Liver (tissue), 9 donors: ENCODE data around the gene KAZN. TPM values are rescaled to one million over a fixed set of nuclear protein-coding genes. Genes with fewer than 3 reads are reported as not detected.

Source experiments
- DNase-seq: peaks from one replicate; pipeline ENCODE4 v3.0.0-alpha.2; 2017; ENCODE audit warnings: low spot score
- H3K27ac ChIP-seq, 2 donors: one replicate each; pipeline ENCODE4 v1.7.0; 2013; ENCODE audit warnings: inconsistent platforms in 2 of 2, low read length in 2 of 2, control low read depth in 1 of 2, low read depth in 1 of 2, mild to moderate bottlenecking in 1 of 2
- H3K27me3 ChIP-seq, 4 donors: one replicate each; pipeline versions ENCODE4 v1.6.1 to v1.7.0; 2013; ENCODE audit warnings: low read length in 3 of 4, inconsistent platforms in 1 of 4, mild to moderate bottlenecking in 1 of 4, moderate library complexity in 1 of 4; ENCODE audit not compliant: control insufficient read depth in 4 of 4, insufficient read depth in 4 of 4
- H3K36me3 ChIP-seq, 4 donors: one replicate each; pipeline versions ENCODE4 v1.6.1 to v1.7.0; 2013; ENCODE audit warnings: low read length in 3 of 4, mild to moderate bottlenecking in 3 of 4, low read depth in 1 of 4, moderate library complexity in 1 of 4; ENCODE audit not compliant: control insufficient read depth in 4 of 4, insufficient read depth in 3 of 4
- H3K4me1 ChIP-seq, 4 donors: one replicate each; pipeline versions ENCODE4 v1.6.1 to v1.7.0; 2013; ENCODE audit warnings: low read length in 3 of 4, mild to moderate bottlenecking in 3 of 4, moderate library complexity in 1 of 4; ENCODE audit not compliant: control insufficient read depth in 4 of 4, insufficient read depth in 4 of 4
- H3K4me3 ChIP-seq, 3 donors: one replicate each; pipeline versions ENCODE4 v1.6.1 to v1.7.0; 2013; ENCODE audit warnings: low read length in 3 of 3, control low read depth in 1 of 3, low read depth in 1 of 3, mild to moderate bottlenecking in 1 of 3
- H3K9ac ChIP-seq, 2 donors: one replicate each; pipeline ENCODE4 v1.7.0; 2013; ENCODE audit warnings: low read length in 2 of 2, mild to moderate bottlenecking in 2 of 2, moderate library complexity in 2 of 2, control low read depth in 1 of 2, low read depth in 1 of 2
- H3K9me3 ChIP-seq, 4 donors: one replicate each; pipeline versions ENCODE4 v1.6.1 to v1.7.0; 2013; ENCODE audit warnings: low read length in 3 of 4; ENCODE audit not compliant: control insufficient read depth in 4 of 4
- EGR1 ChIP-seq, 2 donors: IDR thresholded peaks; 2 replicates each; pipeline ENCODE4 v1.6.1; 2016 to 2018; ENCODE audit warnings: antibody characterized with exemption in 2 of 2, low read depth in 2 of 2
- FOXA1 ChIP-seq: IDR thresholded peaks from 2 replicates; pipeline ENCODE4 v1.6.1; 2016; ENCODE audit warnings: antibody characterized with exemption
- FOXA2 ChIP-seq: IDR thresholded peaks from 2 replicates; pipeline ENCODE4 v1.6.1; 2016; ENCODE audit warnings: antibody characterized with exemption
- GABPA ChIP-seq, 2 donors: IDR thresholded peaks in 1 of 2; conservative IDR thresholded peaks in 1 of 2; 2 replicates each; pipeline ENCODE4 v1.6.1; 2016; ENCODE audit warnings: antibody characterized with exemption in 2 of 2, mild to moderate bottlenecking in 1 of 2, moderate library complexity in 1 of 2
- NR2F2 ChIP-seq: IDR thresholded peaks from 2 replicates; pipeline ENCODE4 v1.6.1; 2016; ENCODE audit warnings: antibody characterized with exemption
- RAD21 ChIP-seq, 2 donors: IDR thresholded peaks; 2 replicates each; pipeline ENCODE4 v1.6.1; 2016; ENCODE audit warnings: antibody characterized with exemption in 2 of 2, mild to moderate bottlenecking in 2 of 2
- RXRA ChIP-seq, 2 donors: IDR thresholded peaks; 2 replicates each; pipeline ENCODE4 v1.6.1; 2017 to 2018; ENCODE audit warnings: antibody characterized with exemption in 2 of 2, mild to moderate bottlenecking in 1 of 2
- SP1 ChIP-seq: IDR thresholded peaks from 2 replicates; pipeline ENCODE4 v1.6.1; 2018; ENCODE audit warnings: antibody characterized with exemption, mild to moderate bottlenecking
- TAF1 ChIP-seq: conservative IDR thresholded peaks from 2 replicates; pipeline ENCODE4 v1.6.1; 2016; ENCODE audit warnings: antibody characterized with exemption, mild to moderate bottlenecking
- WGBS: extraction: QIAGEN DNeasy Blood & Tissue Kit; methylation state at CpG from one replicate; pipeline ENCODE4 v1.1.7; 2013; 5-methylcytosine and 5-hydroxymethylcytosine counted together
- polyA plus RNA-seq, 2 donors: library from polyadenylated mRNA; stranded (reverse) in 1 of 2; unstranded in 1 of 2; fragments of 200-250 nt in 1 of 2; fragments of >200 nt in 1 of 2; fragmentation: Nextera tagmentation in 1 of 2; extraction: Ambion mirVana in 1 of 2; gene quantifications; one replicate each; pipeline versions ENCODE4 v1.2.1 to v1.2.3, GENCODE V29; 2013 to 2015
- total RNA-seq, 2 donors: library from RNA; depleted of rRNA; stranded (reverse); fragments of >200 nt; gene quantifications; one replicate each; pipeline ENCODE4 v1.2.3, GENCODE V29; 2014
- TF ChIP-seq, protein P1 (sequence below): fragments of 150-350 bp; IDR thresholded peaks from 2 replicates; pipeline ENCODE4 v1.5.1; 2017; ENCODE audit warnings: improper control_type of control experiment, low read depth, low read length; ENCODE audit not compliant: missing input control
- TF ChIP-seq, protein P2 (sequence below): IDR thresholded peaks from 2 replicates; pipeline ENCODE4 v1.6.1; 2016; ENCODE audit warnings: antibody characterized with exemption
- TF ChIP-seq, protein P3 (sequence below): IDR thresholded peaks from 2 replicates; pipeline ENCODE4 v1.6.1; 2016; ENCODE audit warnings: antibody characterized with exemption
- TF ChIP-seq, protein P4 (sequence below): IDR thresholded peaks from 2 replicates; pipeline ENCODE4 v1.6.1; 2016; ENCODE audit warnings: antibody characterized with exemption, mild to moderate bottlenecking
- donor health status: healthy.
- donor health status: healthy.
- donor health status: healthy.
- donor health status: healthy.
- donor health status: healthy.

KAZN gene
- total and polyA plus RNA-seq, 4 donors = 1.9 to 6.9 (median 2.4) TPM

DNA sequence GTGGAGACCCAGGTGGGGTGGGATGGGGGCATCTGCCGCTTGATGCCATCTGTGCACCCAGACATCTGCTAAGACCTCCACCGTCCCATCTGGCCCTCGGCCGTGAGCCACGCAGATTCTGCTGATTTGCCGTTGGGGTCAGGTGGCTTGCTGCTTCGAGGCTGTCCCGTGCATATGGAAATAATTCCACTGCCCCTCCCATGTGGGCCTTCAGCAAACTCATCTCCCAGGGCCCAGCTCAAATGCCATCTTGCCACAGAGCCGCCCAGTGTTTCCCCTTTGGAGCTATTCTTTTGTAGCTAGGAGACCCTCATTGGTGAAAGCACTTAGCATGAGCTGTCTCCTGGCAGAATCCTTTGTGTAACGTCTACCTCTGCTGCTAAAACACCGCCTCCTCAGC, 99.8 kb downstream of the KAZN start:
- Histone ChIP-seq H3K9me3 (no peaks in the 10 kb centered on the region), H3K27ac (no peak overlapping the region), H3K4me1 (no peaks in the 10 kb centered on the region), H3K4me3 (no peak overlapping the region), H3K9ac (no peak overlapping the region), H3K27me3 (peaks cover 0 to 5% (median 2%) of the 10 kb centered on the region in 4 donors), H3K36me3 (no peaks in the 10 kb centered on the region)
- 84% methylated on average over 11 of the region's 11 CpGs for WGBS
- TF ChIP-seq RXRA (IDR thresholded peaks at IDR 0.05) = no peak
- TF ChIP-seq TAF1 = no peak
- no peak for TF ChIP-seq NR2F2
- TF ChIP-seq FOXA1 = no peak
- TF ChIP-seq EGR1 (IDR thresholded peaks at IDR 0.05; ENCODE audit: low read depth in 2 of 2) = no peak
- TF ChIP-seq, protein P1, sequence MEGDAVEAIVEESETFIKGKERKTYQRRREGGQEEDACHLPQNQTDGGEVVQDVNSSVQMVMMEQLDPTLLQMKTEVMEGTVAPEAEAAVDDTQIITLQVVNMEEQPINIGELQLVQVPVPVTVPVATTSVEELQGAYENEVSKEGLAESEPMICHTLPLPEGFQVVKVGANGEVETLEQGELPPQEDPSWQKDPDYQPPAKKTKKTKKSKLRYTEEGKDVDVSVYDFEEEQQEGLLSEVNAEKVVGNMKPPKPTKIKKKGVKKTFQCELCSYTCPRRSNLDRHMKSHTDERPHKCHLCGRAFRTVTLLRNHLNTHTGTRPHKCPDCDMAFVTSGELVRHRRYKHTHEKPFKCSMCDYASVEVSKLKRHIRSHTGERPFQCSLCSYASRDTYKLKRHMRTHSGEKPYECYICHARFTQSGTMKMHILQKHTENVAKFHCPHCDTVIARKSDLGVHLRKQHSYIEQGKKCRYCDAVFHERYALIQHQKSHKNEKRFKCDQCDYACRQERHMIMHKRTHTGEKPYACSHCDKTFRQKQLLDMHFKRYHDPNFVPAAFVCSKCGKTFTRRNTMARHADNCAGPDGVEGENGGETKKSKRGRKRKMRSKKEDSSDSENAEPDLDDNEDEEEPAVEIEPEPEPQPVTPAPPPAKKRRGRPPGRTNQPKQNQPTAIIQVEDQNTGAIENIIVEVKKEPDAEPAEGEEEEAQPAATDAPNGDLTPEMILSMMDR = no peak
- TF ChIP-seq RAD21 (IDR thresholded peaks at IDR 0.05) = no peak
- TF ChIP-seq, protein P2, sequence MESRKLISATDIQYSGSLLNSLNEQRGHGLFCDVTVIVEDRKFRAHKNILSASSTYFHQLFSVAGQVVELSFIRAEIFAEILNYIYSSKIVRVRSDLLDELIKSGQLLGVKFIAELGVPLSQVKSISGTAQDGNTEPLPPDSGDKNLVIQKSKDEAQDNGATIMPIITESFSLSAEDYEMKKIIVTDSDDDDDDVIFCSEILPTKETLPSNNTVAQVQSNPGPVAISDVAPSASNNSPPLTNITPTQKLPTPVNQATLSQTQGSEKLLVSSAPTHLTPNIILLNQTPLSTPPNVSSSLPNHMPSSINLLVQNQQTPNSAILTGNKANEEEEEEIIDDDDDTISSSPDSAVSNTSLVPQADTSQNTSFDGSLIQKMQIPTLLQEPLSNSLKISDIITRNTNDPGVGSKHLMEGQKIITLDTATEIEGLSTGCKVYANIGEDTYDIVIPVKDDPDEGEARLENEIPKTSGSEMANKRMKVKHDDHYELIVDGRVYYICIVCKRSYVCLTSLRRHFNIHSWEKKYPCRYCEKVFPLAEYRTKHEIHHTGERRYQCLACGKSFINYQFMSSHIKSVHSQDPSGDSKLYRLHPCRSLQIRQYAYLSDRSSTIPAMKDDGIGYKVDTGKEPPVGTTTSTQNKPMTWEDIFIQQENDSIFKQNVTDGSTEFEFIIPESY = no peak
- no peak for TF ChIP-seq GABPA (IDR thresholded peaks at IDR 0.05 in 1 of 2, conservative IDR thresholded peaks at IDR 0.05 in 1 of 2)
- TF ChIP-seq SP1 = no peak
- no peak for DNase-seq

DNA sequence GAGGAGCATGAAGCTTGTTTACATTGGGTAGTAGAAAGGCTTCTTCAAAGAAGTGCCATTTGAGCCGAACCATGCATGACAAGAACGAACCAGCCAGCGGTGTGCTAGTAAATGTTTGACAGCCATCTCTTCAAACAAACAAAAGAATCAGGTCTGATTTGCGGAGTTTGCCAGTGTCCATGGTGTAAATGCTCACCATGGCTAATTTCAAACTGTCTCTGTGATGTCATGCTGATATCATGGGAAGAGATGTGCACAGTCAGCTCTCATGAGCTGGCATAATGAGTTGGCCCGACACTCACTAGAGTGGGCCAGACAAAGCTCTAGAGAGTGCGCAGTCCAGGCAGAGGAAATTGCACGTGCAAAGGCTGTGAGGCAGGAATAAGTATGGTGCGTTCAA, 101.1 kb downstream of the KAZN start:
- no peak overlapping the region for H3K9ac ChIP-seq
- H3K4me1 ChIP-seq = no peaks in the 10 kb centered on the region
- 66% methylated on average over 8 of the region's 8 CpGs for WGBS
- H3K4me3 ChIP-seq = no peak overlapping the region
- H3K27me3 ChIP-seq = peaks cover 0 to 5% (median 2%) of the 10 kb centered on the region in 4 donors
- no peaks in the 10 kb centered on the region for H3K9me3 ChIP-seq
- DNase-seq = no peak
- H3K36me3 ChIP-seq = no peaks in the 10 kb centered on the region
- H3K27ac ChIP-seq = no peak overlapping the region
- TF ChIP-seq EGR1 (IDR thresholded peaks at IDR 0.05; ENCODE audit: low read depth in 2 of 2) = no peak
- TF ChIP-seq, protein P2 = no peak
- no peak for TF ChIP-seq FOXA2
- TF ChIP-seq, protein P3, sequence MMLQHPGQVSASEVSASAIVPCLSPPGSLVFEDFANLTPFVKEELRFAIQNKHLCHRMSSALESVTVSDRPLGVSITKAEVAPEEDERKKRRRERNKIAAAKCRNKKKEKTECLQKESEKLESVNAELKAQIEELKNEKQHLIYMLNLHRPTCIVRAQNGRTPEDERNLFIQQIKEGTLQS = no peak
- no peak for TF ChIP-seq FOXA1
- TF ChIP-seq GABPA (IDR thresholded peaks at IDR 0.05 in 1 of 2, conservative IDR thresholded peaks at IDR 0.05 in 1 of 2) = no peak
- no peak for TF ChIP-seq SP1
- TF ChIP-seq RAD21 (IDR thresholded peaks at IDR 0.05) = no peak
- TF ChIP-seq, protein P4, sequence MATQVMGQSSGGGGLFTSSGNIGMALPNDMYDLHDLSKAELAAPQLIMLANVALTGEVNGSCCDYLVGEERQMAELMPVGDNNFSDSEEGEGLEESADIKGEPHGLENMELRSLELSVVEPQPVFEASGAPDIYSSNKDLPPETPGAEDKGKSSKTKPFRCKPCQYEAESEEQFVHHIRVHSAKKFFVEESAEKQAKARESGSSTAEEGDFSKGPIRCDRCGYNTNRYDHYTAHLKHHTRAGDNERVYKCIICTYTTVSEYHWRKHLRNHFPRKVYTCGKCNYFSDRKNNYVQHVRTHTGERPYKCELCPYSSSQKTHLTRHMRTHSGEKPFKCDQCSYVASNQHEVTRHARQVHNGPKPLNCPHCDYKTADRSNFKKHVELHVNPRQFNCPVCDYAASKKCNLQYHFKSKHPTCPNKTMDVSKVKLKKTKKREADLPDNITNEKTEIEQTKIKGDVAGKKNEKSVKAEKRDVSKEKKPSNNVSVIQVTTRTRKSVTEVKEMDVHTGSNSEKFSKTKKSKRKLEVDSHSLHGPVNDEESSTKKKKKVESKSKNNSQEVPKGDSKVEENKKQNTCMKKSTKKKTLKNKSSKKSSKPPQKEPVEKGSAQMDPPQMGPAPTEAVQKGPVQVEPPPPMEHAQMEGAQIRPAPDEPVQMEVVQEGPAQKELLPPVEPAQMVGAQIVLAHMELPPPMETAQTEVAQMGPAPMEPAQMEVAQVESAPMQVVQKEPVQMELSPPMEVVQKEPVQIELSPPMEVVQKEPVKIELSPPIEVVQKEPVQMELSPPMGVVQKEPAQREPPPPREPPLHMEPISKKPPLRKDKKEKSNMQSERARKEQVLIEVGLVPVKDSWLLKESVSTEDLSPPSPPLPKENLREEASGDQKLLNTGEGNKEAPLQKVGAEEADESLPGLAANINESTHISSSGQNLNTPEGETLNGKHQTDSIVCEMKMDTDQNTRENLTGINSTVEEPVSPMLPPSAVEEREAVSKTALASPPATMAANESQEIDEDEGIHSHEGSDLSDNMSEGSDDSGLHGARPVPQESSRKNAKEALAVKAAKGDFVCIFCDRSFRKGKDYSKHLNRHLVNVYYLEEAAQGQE = no peak
